BLaER1 treated with 17β-estradiol and CSF1 and Interleukin-3, amounts not matched to agents 10 nM and 100 nM (cell line): ENCODE results near the gene TNIP1.

ENCODE experiments used
- H3K27ac ChIP-seq, 11 experiments: shearing (Covaris generic); formaldehyde crosslinking; 2 replicates each; pipeline ENCODE4 v1.8.1; 2022
- H3K27me3 ChIP-seq, 11 experiments: shearing (Covaris generic); formaldehyde crosslinking; 2 replicates each; pipeline ENCODE4 v1.8.1; 2022
- H3K36me3 ChIP-seq, 11 experiments: shearing (Covaris generic); formaldehyde crosslinking; 2 replicates each; pipeline ENCODE4 v1.8.1; 2022
- H3K4me1 ChIP-seq, 10 experiments: shearing (Covaris generic); formaldehyde crosslinking; 2 replicates each; pipeline ENCODE4 v1.8.1; 2022
- H3K4me2 ChIP-seq, 11 experiments: shearing (Covaris generic); formaldehyde crosslinking; 2 replicates each; pipeline ENCODE4 v1.8.1; 2022
- H3K4me3 ChIP-seq, 10 experiments: shearing (Covaris generic); formaldehyde crosslinking; 2 replicates each; pipeline ENCODE4 v1.8.1; 2022
- H3K9ac ChIP-seq, 11 experiments: shearing (Covaris generic); formaldehyde crosslinking; 2 replicates each; pipeline ENCODE4 v1.8.1; 2022
- H3K9me3 ChIP-seq, 11 experiments: shearing (Covaris generic); formaldehyde crosslinking; replicated peaks in 1 of 11; 2 replicates each; pipeline ENCODE4 v1.8.1; 2022
- H4K20me1 ChIP-seq, 11 experiments: shearing (Covaris generic); formaldehyde crosslinking; 2 replicates each; pipeline ENCODE4 v1.8.1; 2022
- Cebpa-rat ChIP-seq, 11 experiments: shearing (Covaris generic); IDR thresholded peaks; 2 replicates each; pipeline ENCODE4 v1.8.1; 2022

TNIP1 gene

DNA sequence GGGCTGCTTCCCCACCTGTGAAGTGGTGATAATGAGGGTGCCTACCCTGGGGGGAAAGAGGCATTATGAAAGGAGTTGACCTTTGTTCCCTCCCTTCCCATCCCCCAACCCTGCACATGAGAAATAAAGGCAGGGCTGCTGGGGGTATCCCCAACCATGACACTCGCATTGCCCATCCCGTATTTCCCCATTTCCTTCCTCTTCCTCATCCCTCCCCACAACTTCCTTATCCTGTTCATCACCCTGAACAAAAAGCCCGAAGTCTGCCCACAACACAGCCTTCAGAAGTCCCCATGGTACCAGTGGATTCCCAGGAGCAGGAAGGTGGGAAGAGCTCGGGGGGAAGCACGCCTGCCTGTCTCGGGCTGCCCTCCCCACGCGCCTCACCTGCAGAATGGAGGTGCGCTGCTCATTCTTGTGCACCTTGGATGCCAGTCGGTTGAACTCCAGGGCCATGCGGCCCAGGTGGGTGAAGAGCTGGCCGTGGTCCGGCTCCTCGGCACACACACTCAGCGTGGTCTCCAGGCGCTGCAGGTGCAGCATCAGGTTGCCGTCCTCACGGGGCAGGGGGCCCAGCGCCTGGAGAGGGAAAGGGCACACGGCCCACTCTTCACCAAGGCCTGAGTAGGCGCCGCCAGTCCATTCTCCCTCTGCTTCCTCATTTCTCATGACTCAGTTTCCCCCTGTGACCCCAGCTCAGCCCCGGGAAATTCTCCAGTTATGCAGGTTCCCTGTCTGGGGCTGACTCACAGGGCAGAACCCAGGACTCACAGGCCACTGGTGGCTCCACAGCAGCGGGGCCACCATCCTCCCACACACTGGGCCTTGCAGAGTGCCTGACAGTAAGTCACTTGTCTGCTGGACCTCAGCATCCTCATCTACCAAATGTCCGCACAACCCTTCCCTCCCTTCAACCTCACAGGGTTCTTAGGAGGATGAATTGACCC lies 24.2 kb downstream of the TNIP1 start:
- Histone ChIP-seq H3K27ac (peak overlapping the region in 10 of 11 experiments; percentile 2 to 89 (median 65); a peak in 21 of 22 replicates), H3K36me3 (peaks cover 62 to 91% (median 78%) of the 10 kb centered on the region in 11 experiments), H3K27me3 (no peaks in the 10 kb centered on the region), H3K9me3 (no peaks in the 10 kb centered on the region), H3K4me3 (peak overlapping the region in 7 of 10 experiments; percentile 6 to 58 (median 21); a peak in 8 of 20 replicates), H4K20me1 (peaks cover 0 to 40% (median 6%) of the 10 kb centered on the region in 11 experiments; a peak in 8 of 22 replicates), H3K4me1 (peaks cover 70 to 100% (median 100%) of the 10 kb centered on the region in 10 experiments), H3K4me2 (peak overlapping the region; percentile 46 to 97 (median 92)), H3K9ac (peak overlapping the region in 7 of 11 experiments; percentile 2 to 45 (median 12); a peak in 7 of 22 replicates)
- TF ChIP-seq Cebpa-rat (IDR thresholded peaks at IDR 0.05) = 0 out of 22 replicates have a peak, but pooled peaks of 1 of the 11 experiments have one; percentile 16

DNA sequence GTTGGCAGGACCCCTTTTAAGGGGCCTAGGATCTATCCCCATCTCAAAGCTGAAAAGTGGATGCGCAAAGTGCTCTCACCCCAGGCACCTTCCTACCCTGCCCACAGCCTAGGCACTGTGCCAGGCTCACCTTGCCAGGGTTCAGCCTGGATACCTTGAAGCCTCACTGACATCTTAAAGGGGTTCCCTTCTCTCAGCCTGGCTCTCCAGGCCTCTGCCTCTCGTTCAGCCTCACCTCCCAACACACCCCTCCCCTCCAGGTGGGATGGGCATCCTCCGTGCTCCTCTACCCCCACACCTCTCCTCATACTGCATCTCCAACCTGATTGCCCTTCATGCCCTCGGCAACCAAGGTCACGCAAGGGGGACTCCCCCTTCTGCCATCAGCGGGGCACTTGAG lies 25.5 kb downstream of the TNIP1 start:
- Histone ChIP-seq H3K9ac (peak overlapping the region in 2 of 11 experiments; percentile 15 to 24; a peak in 2 of 22 replicates), H3K4me3 (no peak overlapping the region), H3K27ac (peak overlapping the region in 9 of 11 experiments; percentile 25 to 89 (median 65); a peak in 16 of 22 replicates), H3K4me2 (peak overlapping the region in 9 of 11 experiments; percentile 75 to 97 (median 94); a peak in 16 of 22 replicates), H3K9me3 (no peaks in the 10 kb centered on the region), H3K27me3 (no peaks in the 10 kb centered on the region), H3K4me1 (peaks cover 61 to 93% (median 91%) of the 10 kb centered on the region in 10 experiments), H3K36me3 (peaks cover 60 to 90% (median 77%) of the 10 kb centered on the region in 11 experiments), H4K20me1 (peaks cover 0 to 32% (median 9%) of the 10 kb centered on the region in 11 experiments; a peak in 8 of 22 replicates)
- TF ChIP-seq Cebpa-rat (IDR thresholded peaks at IDR 0.05) = no peak

DNA sequence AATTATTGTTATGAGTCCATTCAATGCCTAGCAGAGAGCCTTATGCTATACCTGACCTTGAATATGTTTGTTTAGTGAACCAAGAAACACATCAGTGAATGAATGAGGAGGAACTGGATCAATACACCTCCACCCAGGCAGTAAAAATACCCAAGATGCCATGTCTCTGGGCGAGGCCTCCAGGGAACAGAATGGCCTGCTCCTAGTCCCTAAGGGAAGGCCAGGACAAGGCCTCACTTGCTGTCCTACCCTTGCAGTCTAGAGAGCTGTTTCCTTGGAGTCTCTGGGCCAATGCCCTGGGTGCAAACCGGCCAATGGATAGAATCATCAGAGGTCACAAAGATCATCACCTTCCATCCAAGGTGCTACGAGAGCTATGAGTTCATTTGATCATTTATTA lies 26.1 kb downstream of the TNIP1 start:
- Histone ChIP-seq H3K4me2 (peak overlapping the region in 5 of 11 experiments; percentile 38 to 97 (median 88); a peak in 8 of 22 replicates), H4K20me1 (peaks cover 0 to 33% (median 14%) of the 10 kb centered on the region in 11 experiments; a peak in 10 of 22 replicates), H3K27me3 (no peaks in the 10 kb centered on the region), H3K4me3 (no peak overlapping the region), H3K9me3 (no peaks in the 10 kb centered on the region), H3K36me3 (peaks cover 65 to 92% (median 80%) of the 10 kb centered on the region in 11 experiments), H3K9ac (no peak overlapping the region), H3K4me1 (peaks cover 55 to 87% (median 85%) of the 10 kb centered on the region in 10 experiments), H3K27ac (peak overlapping the region in 7 of 11 experiments; percentile 9 to 65 (median 36); a peak in 9 of 22 replicates)
- no peak for TF ChIP-seq Cebpa-rat (IDR thresholded peaks at IDR 0.05)

DNA sequence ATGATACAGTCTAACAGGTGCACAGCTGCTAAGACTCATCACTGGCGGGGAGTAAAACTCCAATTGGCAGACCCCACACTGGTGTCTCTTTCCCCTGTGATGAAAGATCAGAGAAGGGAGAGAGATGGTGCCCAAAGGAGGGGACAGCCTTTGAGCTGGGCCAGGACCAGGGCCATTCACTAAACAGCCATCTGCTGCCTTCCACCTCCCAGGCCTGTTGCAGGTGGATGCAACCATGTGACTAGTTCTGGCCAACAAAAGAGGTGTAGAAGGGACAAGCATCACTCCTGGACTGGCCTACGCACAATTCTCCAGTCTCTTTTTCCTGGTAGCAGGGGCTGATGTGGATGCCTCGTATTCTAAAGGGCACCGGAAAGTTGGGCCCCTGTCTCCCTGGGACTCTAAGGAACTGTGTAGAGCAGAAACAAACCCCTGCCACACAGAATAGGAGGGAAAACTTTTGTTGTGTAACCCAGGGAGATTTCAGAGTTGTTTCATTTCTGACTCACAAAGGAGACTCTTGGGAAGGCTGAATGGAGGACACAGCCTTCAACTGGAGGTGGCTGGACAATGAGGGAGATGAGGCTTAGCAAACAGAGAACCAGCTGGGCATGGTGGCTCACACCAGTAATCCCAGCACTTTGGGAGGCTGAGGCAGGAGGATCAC lies 26.9 kb downstream of the TNIP1 start:
- H3K36me3 ChIP-seq = peaks cover 72 to 95% (median 83%) of the 10 kb centered on the region in 11 experiments
- H3K27me3 ChIP-seq = no peaks in the 10 kb centered on the region
- no peaks in the 10 kb centered on the region for H3K9me3 ChIP-seq
- H3K4me2 ChIP-seq = peak overlapping the region in 7 of 11 experiments; percentile 73 to 97 (median 83); a peak in 12 of 22 replicates
- H3K4me1 ChIP-seq = peaks cover 47 to 79% (median 77%) of the 10 kb centered on the region in 10 experiments
- H4K20me1 ChIP-seq = peaks cover 0 to 41% (median 20%) of the 10 kb centered on the region in 11 experiments; a peak in 11 of 22 replicates
- TF ChIP-seq Cebpa-rat (IDR thresholded peaks at IDR 0.05) = no peak
- peak overlapping the region in 8 of 11 experiments; percentile 1 to 65 (median 27); a peak in 11 of 22 replicates for H3K27ac ChIP-seq
- H3K4me3 ChIP-seq = no peak overlapping the region
- H3K9ac ChIP-seq = 0 out of 22 replicates have a peak overlapping the region, but pooled peaks of 3 of the 11 experiments have one; percentile 5 to 22 (median 6)

DNA sequence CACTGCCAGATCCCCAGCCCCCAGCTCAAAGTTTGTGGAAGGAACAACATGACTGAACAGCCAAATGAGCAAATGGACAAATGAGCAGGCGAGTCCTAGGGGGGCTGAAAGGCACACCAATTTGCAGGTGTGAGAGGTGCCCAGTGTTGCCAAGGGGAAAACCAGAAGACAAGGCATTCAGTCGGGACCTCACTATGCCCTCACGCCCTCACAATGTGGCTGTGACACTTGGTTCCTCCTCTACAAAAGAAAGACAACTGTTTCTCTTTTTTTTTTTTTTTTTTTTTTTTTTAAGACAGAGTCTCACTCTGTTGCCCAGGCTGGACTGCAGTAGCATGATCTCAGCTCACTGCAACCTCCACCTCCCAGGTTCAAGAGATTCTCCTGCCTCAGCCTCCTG lies 28.0 kb downstream of the TNIP1 start:
- peaks cover 72 to 95% (median 88%) of the 10 kb centered on the region in 11 experiments for H3K36me3 ChIP-seq
- TF ChIP-seq Cebpa-rat (IDR thresholded peaks at IDR 0.05) = no peak
- peaks cover 6 to 52% (median 28%) of the 10 kb centered on the region in 11 experiments; a peak in 16 of 22 replicates for H4K20me1 ChIP-seq
- no peak overlapping the region for H3K4me3 ChIP-seq
- H3K4me1 ChIP-seq = peaks cover 37 to 68% (median 66%) of the 10 kb centered on the region in 10 experiments
- peak overlapping the region in 10 of 11 experiments; percentile 13 to 58 (median 46); a peak in 14 of 22 replicates for H3K9ac ChIP-seq
- no peaks in the 10 kb centered on the region for H3K27me3 ChIP-seq
- H3K27ac ChIP-seq = peak overlapping the region in 10 of 11 experiments; percentile 35 to 67 (median 46); a peak in 15 of 22 replicates
- peak overlapping the region; percentile 63 to 97 (median 78) for H3K4me2 ChIP-seq
- no peaks in the 10 kb centered on the region for H3K9me3 ChIP-seq

DNA sequence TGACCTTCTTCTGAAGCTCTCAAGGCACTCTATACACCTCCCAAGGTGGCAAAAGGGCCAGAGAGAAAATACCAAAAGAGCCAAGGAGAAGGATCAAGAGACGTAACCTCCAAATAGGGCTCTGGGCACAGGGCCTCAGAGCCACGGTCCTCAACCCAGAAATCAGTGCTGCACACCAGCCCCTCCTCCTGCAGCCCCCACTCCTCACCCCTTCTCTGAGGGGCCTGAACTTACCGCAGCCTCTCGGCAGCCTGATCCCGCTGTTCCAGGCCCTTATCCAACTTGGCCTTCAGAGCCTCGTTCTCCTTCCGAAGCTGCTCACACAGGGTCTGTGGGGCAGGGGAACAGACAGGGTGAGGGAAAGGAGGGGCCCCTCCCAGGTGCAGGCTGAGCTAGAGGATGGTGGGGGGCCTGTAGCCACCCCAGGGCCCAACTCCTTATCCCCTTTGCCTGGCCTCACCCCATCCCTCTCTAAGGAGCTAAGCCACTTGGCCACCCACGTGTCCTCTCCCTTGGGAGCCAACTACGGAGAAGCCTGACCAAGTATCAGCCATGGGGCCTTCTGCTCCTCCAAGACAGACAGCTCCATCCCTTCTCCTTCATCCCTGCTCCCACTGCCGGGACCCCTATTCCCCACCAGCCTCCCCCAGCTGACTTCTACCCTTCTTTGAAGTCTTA lies 28.8 kb downstream of the TNIP1 start:
- H3K9ac ChIP-seq = peak overlapping the region; percentile 13 to 58 (median 44); a peak in 16 of 22 replicates
- H3K4me2 ChIP-seq = peak overlapping the region; percentile 63 to 97 (median 78)
- H3K9me3 ChIP-seq = no peaks in the 10 kb centered on the region
- H3K4me1 ChIP-seq = peaks cover 35 to 60% (median 59%) of the 10 kb centered on the region in 10 experiments
- H3K27me3 ChIP-seq = no peaks in the 10 kb centered on the region
- TF ChIP-seq Cebpa-rat (IDR thresholded peaks at IDR 0.05) = no peak
- H3K27ac ChIP-seq = peak overlapping the region in 10 of 11 experiments; percentile 35 to 67 (median 46); a peak in 18 of 22 replicates
- H4K20me1 ChIP-seq = peaks cover 6 to 59% (median 31%) of the 10 kb centered on the region in 11 experiments; a peak in 16 of 22 replicates
- H3K36me3 ChIP-seq = peaks cover 75 to 95% (median 89%) of the 10 kb centered on the region in 11 experiments
- H3K4me3 ChIP-seq = no peak overlapping the region; a peak in 3 of 20 replicates

DNA sequence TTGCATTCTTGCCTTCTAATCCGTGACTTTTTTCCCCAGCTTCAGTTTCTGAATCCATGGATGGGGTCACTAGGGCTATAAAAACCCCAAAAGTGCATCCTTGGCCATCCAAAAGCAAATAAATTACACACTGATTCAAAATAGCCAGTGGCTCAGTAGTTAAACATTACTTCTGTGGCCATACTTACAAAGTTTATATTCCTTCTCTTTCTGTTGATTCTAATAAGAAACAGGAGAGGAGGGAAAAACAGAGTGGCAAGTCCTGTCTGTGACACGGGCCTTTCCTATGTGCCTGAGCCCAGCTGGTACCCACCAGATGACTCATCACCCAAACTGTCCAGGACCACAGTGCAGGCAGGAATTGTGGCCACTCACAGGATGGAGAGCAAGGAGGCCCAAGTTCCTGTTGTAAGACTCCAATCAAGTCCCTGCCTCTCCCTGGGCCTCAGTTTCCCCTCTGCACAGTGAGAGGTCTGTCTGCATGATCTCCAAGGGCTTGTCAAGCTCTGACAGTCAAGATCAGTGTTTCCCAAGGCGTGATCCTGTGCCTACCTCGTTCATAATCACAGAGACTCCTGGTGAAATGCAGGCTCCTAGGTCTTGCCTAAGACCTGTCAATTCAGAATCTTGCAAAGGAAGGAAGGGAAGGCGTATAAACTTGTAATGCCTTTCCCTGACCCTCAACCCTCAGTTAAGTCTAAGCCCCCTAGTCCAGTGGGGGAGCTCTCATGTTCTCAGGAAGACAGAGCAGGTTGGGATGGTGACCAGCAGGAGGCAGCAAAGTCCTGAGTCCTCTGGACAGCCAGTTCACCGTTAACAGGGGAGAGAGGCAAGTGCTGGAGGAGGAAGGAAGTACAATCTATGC lies 29.5 kb downstream of the TNIP1 start:
- Histone ChIP-seq H3K9me3 (no peaks in the 10 kb centered on the region), H3K27me3 (no peaks in the 10 kb centered on the region), H3K9ac (peak overlapping the region in 4 of 11 experiments; percentile 7 to 58 (median 31); a peak in 5 of 22 replicates), H3K4me3 (no peak overlapping the region), H3K4me1 (peaks cover 28 to 52% (median 51%) of the 10 kb centered on the region in 10 experiments), H3K27ac (peak overlapping the region in 5 of 11 experiments; percentile 2 to 67 (median 55); a peak in 6 of 22 replicates), H3K4me2 (peak overlapping the region in 10 of 11 experiments; percentile 63 to 97 (median 80); a peak in 19 of 22 replicates), H4K20me1 (peaks cover 0 to 67% (median 24%) of the 10 kb centered on the region in 11 experiments; a peak in 16 of 22 replicates), H3K36me3 (peaks cover 75 to 95% (median 90%) of the 10 kb centered on the region in 11 experiments)
- TF ChIP-seq Cebpa-rat (IDR thresholded peaks at IDR 0.05) = no peak
